T-helper 17 cell (primary cell): Measurements from ENCODE around the gene CATSPERE. TPM values are rescaled to one million over a fixed set of nuclear protein-coding genes. Genes with fewer than 3 reads are reported as not detected.

Experiments
- ATAC-seq: fragments of 150-1000 bp; cut with Tn5 transposase; 2 replicates; pipeline ENCODE4 v1.10.0; 2021; ENCODE audit warnings: mild to moderate bottlenecking, moderate library complexity
- DNase-seq, 3 donors: peaks; one replicate each; pipeline versions ENCODE4 v3.0.0 to v3.0.0-alpha.2; 2020 to 2021
- H3K9me3 ChIP-seq: one replicate; pipeline ENCODE4 v1.7.0; 2013; ENCODE audit warnings: low read length, mild to moderate bottlenecking; ENCODE audit not compliant: control insufficient read depth, poor library complexity, severe bottlenecking
- H3K27ac Mint-ChIP-seq: one replicate; pipeline ENCODE4 v1.8.0; 2022; ENCODE audit warnings: mild to moderate bottlenecking, moderate library complexity, mixed read lengths
- H3K27me3 Mint-ChIP-seq: one replicate; pipeline ENCODE4 v1.8.0; 2022; ENCODE audit warnings: mixed read lengths
- H3K36me3 Mint-ChIP-seq: one replicate; pipeline ENCODE4 v1.8.0; 2022; ENCODE audit warnings: low read depth, mixed read lengths
- H3K4me1 Mint-ChIP-seq: one replicate; pipeline ENCODE4 v1.8.0; 2022; ENCODE audit warnings: mild to moderate bottlenecking, mixed read lengths
- H3K4me3 Mint-ChIP-seq: one replicate; pipeline ENCODE4 v1.8.0; 2022; ENCODE audit warnings: mild to moderate bottlenecking, moderate library complexity, mixed read lengths
- total RNA-seq, 4 donors: library from RNA in 2 of 4; stranded (reverse) in 2 of 4; gene quantifications; one replicate each; pipeline ENCODE4 v1.2.3 and lab custom pipeline; 2022 to 2026

The CATSPERE gene
- total RNA-seq, 2 donors from 2014 or later: 0.18 to 0.47 TPM

DNA sequence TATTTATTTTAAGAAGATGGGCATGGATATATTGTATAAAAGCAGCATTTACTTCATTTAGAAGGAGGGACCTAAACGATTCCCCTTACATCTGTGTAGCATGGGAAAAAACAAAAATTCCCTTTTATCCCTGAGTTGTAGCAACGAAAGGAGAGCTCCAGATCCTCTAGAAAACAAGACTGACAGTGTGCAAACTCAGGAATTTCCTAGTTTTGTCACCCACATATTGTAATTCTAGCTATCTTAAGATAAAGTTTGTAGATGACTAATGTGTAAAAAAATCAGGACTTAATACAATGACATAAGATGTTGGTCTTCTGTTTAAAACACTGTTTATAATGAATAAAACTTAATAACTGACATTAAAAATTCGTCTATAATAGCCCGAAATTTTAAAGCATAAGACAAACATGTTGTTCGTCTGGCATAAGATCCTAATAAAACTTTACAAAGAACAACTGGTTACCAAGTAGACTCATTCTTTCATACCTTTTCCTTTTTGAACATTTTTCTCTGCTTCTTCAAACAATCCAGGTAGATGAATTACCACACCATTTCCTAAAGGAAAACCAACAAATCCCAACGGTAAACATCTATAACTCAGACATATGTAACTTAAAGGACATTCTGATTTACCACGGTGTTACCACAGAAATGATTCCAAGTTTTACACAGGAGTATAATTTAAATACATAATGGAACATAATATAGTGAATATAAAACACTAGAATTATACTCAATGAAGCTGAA is 24.6 kb upstream of the CATSPERE start:
- no peak overlapping the region for H3K4me3 Mint-ChIP-seq
- H3K27ac Mint-ChIP-seq: no peak overlapping the region
- peaks cover 3% of the 10 kb centered on the region for H3K36me3 Mint-ChIP-seq
- no peak for ATAC-seq
- H3K9me3 ChIP-seq: no peaks in the 10 kb centered on the region
- no peak for DNase-seq
- peaks cover 22% of the 10 kb centered on the region for H3K4me1 Mint-ChIP-seq
- no peaks in the 10 kb centered on the region for H3K27me3 Mint-ChIP-seq

DNA sequence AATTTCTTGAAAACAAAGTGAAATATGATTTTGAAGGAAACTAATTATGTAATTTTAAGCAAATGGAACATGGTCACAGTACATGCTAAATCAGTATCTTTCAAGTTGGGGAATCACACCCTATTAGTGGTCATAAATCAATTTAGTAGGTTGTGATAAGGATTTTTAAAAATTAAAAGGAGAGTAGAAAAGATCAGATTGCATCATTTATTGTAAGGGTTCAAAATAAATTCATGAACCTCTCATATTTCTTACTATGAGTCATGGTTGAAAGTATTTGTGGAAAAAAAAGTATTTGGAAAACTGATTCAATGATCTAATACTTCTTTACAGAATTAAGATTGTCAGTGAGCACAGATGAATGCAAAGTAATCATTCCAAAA is 24.0 kb upstream of the CATSPERE start:
- Mint-ChIP-seq H3K27ac (no peak overlapping the region), H3K27me3 (no peaks in the 10 kb centered on the region), H3K4me3 (no peak overlapping the region), H3K4me1 (peaks cover 24% of the 10 kb centered on the region), H3K36me3 (peaks cover 3% of the 10 kb centered on the region)
- DNase-seq: no peak
- H3K9me3 ChIP-seq: no peaks in the 10 kb centered on the region
- no peak for ATAC-seq

DNA sequence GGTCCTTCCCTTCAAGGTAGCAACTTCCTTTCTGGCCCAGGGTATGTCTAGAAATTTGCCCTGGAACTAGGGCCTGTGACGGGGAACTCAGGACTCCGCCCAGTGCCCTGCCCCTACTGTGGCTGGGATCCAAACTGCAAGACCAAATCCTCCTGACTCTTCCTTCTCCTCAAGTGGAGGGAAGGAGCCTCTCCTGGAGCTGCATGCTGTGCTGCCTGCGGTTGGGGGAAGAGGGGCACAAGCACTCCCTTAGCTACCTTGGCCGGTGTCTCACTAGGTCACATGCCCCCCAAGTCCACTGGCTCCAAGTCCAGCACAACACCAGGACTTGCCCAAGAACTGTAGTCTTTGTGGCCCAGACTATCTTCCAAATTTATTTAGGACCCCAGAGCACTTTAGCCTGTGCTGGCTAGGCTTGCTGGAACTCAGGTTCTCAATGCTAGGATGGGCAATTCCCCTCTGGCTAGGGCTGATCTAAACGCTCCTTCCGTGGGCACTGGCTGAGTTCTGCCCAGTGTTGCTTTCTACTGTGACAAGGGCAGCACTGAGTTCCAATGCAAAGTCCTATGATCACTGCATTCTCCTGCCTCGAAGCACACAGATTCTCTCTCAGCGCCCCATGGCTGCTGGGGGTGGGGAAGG is 21.6 kb upstream of the CATSPERE start:
- Mint-ChIP-seq H3K4me1 (peaks cover 20% of the 10 kb centered on the region), H3K27ac (no peak overlapping the region), H3K27me3 (no peaks in the 10 kb centered on the region), H3K36me3 (peaks cover 3% of the 10 kb centered on the region), H3K4me3 (peak overlapping the region; percentile 63)
- no peaks in the 10 kb centered on the region for H3K9me3 ChIP-seq
- no peak for DNase-seq
- no peak for ATAC-seq

DNA sequence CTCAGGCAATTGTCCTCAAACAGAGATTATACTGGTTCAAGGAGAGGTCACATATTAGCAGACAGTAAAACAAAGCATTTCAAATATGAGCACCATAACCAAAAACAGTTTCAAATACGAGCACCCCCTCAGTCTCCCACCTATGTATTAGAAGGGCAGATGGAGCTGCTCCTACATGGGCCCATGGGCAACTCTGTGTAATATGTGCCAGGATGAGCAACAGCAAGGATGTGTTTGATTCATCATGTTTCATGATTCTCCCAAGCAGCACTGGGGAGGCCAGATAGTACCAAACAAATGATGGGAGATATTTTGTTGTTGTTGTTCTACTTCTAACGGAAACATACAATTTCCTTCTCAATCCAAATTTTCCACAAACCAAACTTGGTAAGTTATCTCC is 18.2 kb upstream of the CATSPERE start:
- ATAC-seq: no peak
- H3K36me3 Mint-ChIP-seq: no peaks in the 10 kb centered on the region
- H3K27ac Mint-ChIP-seq: no peak overlapping the region
- no peaks in the 10 kb centered on the region for H3K9me3 ChIP-seq
- no peak overlapping the region for H3K4me3 Mint-ChIP-seq
- no peak for DNase-seq
- H3K27me3 Mint-ChIP-seq: no peaks in the 10 kb centered on the region
- peaks cover 39% of the 10 kb centered on the region for H3K4me1 Mint-ChIP-seq

DNA sequence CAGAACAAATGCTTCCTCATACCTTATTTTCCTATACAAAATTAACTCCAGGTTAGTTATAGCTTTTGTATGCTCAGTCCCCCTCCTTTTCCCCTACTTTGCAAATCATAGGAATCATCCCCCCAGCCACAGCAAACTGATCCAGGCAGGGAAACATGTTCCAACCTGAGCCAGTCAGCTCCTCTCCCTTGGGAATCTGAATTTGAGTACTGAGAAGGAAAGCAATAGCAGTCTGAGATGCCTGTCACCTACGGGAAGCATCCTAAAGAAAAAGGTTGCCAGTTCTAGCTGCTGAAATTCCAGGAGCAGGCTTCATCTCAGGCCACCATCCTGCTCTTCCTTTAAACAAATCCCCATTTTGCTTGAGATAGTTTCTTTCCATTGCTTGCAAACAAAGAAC is 16.2 kb upstream of the CATSPERE start:
- peaks cover 40% of the 10 kb centered on the region for H3K4me1 Mint-ChIP-seq
- no peaks in the 10 kb centered on the region for H3K27me3 Mint-ChIP-seq
- ATAC-seq (no peak), DNase-seq (no peak)
- H3K9me3 ChIP-seq: no peaks in the 10 kb centered on the region
- peak overlapping the region; percentile 86 for H3K27ac Mint-ChIP-seq
- H3K36me3 Mint-ChIP-seq: no peaks in the 10 kb centered on the region
- H3K4me3 Mint-ChIP-seq: no peak overlapping the region

DNA sequence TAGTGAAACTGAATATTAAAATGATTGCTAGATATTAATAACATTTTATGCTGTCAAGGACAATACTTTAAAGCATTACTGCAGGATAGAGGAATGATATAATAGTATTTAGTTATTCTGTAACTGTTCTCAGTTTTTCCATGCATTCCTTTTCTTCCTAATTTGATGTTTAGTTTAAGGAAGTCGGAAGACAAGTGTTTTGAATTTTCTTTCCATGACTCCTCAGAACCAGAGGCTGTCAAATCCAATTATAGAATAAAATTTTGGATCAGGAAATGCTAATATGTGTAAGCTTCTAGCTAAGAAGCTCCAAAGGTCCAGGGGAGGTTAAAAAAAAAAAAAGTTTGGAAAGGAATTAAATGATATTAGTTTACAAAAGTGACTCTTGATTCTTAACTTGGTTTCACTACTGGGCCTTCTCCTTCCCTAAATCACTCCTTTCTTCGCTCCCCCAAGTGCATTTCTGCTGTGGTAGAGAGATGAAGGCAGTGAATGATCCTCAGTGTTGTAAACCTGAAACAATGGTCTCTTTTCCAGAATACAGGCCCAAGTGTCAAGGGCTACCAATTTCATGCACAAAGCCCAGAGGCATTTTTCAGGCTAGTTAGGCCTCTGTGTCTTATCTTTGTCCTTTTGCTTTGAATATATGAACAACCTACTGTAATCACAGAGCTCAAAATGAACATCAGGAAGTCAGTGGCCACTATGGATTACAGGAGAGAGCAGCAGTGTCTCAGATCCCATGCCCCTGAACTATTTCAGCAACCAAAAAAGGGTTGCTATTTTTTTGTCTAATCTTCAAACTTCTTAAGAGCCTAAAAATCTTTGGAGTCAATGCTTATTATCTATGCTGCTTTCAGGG is 15.5 kb upstream of the CATSPERE start:
- H3K9me3 ChIP-seq: no peaks in the 10 kb centered on the region
- ATAC-seq (no peak), DNase-seq (no peak)
- Mint-ChIP-seq H3K36me3 (no peaks in the 10 kb centered on the region), H3K27me3 (no peaks in the 10 kb centered on the region), H3K4me3 (no peak overlapping the region), H3K4me1 (peaks cover 43% of the 10 kb centered on the region), H3K27ac (peak overlapping the region; percentile 86)

DNA sequence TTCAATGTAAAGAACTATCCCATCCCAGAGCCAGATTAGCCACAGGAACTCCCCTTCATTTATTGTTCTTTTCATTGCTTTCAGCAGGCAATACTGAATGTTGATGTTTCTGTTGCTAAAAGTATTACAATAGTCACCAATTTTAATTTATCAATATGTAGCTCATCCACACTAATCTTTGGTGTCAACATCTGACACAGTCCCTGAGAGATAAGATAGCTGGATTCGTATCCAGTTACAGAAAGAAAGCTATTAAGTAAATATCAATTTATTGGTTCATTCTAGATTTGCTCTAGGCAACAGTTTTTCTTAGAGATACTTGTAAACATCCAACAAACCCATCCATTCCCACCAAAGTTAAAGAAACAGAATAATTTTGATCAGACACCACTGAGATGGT is 14.0 kb upstream of the CATSPERE start:
- ATAC-seq (no peak), DNase-seq (no peak)
- peaks cover 46% of the 10 kb centered on the region for H3K4me1 Mint-ChIP-seq
- H3K9me3 ChIP-seq: no peaks in the 10 kb centered on the region
- no peaks in the 10 kb centered on the region for H3K27me3 Mint-ChIP-seq
- peak overlapping the region; percentile 86 for H3K27ac Mint-ChIP-seq
- no peak overlapping the region for H3K4me3 Mint-ChIP-seq
- no peaks in the 10 kb centered on the region for H3K36me3 Mint-ChIP-seq

DNA sequence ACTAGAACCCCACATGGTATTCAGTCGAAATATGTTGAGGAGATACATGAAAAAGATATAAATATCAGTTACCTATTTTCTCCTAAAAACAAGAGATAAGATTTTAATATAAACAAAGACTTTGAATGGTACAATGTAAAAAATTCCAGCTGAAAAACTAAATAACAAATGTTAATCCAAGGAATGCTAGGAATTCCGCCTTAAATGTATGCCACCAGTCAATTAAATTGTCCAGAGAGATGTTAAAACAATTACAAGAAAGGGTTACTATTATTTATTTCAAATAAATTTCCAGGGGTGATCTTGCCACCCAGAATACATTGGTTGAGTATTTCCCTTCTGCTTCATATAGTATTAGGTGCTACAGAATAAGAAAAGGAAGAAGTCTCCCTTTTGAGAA is 13.5 kb upstream of the CATSPERE start:
- Mint-ChIP-seq H3K27me3 (no peaks in the 10 kb centered on the region), H3K36me3 (no peaks in the 10 kb centered on the region), H3K4me3 (no peak overlapping the region), H3K4me1 (peaks cover 48% of the 10 kb centered on the region), H3K27ac (peak overlapping the region; percentile 86)
- ATAC-seq: no peak
- no peak for DNase-seq
- no peaks in the 10 kb centered on the region for H3K9me3 ChIP-seq

DNA sequence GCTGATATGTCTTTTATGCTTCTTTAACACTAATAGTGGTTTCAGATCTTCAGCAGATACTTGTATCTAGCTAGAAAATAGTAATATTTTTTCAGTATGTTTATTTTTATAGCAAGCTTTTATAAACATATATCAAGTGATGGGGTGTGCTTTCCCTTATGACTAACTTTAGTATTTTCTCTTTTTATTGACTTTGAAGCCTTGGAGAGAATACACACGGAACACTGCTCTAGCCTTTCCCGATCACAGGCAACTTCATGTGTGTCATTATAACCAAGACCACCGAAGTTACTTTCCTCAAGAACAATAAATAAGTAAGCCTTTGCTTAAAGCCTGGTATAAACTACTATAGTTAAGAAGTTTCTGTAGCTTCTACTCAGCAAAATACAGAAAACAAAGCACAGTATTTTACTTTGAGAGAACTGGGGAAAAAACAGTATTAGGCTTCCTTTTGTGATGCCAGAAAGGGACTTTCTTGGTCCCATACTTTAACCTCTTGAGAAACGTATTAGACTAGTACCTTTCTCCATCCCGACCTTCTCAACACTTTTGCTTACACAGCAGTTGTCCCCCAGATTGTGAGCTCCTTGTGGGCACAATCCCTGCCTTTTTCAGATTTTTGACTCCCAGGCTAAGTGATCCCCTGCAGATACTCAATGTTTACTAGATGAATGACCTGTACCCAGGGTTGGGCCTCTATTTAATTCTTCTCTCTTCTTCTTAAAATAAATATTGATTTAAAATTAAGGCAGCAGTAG is 12.6 kb upstream of the CATSPERE start:
- H3K27ac Mint-ChIP-seq: no peak overlapping the region
- ATAC-seq (no peak), DNase-seq (no peak)
- H3K4me1 Mint-ChIP-seq: peaks cover 48% of the 10 kb centered on the region
- no peaks in the 10 kb centered on the region for H3K9me3 ChIP-seq
- H3K4me3 Mint-ChIP-seq: peak overlapping the region; percentile 31
- H3K27me3 Mint-ChIP-seq: no peaks in the 10 kb centered on the region
- no peaks in the 10 kb centered on the region for H3K36me3 Mint-ChIP-seq

DNA sequence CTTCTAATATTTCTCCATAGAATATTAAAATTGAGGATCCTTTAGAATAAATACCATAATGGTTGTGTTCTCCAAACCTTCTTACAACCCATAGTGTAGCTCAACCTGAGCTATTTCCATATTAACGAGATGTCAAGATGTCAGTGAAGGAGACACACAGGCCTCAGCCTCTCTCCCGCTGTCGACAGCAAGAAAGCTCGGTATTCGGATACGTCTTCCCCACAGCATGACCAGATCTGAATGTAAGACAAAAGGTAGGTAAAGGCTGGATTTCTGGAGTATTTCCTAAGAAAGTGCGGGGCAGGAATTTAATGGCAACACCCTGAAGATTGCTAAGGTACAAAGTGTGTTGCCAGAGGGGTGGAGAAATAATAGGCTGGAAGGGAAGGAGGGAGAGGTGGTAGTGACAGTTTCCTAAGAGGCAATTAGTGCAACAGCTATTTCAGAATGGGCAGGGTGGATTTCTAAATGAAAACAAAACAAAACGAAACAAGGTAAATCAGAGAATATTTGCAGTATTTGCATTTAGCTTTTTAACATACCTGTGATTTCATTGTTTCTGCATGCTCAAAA is 11.1 kb upstream of the CATSPERE start:
- peaks cover 45% of the 10 kb centered on the region for H3K4me1 Mint-ChIP-seq
- ATAC-seq (no peak), DNase-seq (no peak)
- H3K4me3 Mint-ChIP-seq: peak overlapping the region; percentile 95
- H3K9me3 ChIP-seq: no peaks in the 10 kb centered on the region
- H3K27me3 Mint-ChIP-seq: no peaks in the 10 kb centered on the region
- peak overlapping the region; percentile 94 for H3K27ac Mint-ChIP-seq
- H3K36me3 Mint-ChIP-seq: peaks cover 3% of the 10 kb centered on the region

DNA sequence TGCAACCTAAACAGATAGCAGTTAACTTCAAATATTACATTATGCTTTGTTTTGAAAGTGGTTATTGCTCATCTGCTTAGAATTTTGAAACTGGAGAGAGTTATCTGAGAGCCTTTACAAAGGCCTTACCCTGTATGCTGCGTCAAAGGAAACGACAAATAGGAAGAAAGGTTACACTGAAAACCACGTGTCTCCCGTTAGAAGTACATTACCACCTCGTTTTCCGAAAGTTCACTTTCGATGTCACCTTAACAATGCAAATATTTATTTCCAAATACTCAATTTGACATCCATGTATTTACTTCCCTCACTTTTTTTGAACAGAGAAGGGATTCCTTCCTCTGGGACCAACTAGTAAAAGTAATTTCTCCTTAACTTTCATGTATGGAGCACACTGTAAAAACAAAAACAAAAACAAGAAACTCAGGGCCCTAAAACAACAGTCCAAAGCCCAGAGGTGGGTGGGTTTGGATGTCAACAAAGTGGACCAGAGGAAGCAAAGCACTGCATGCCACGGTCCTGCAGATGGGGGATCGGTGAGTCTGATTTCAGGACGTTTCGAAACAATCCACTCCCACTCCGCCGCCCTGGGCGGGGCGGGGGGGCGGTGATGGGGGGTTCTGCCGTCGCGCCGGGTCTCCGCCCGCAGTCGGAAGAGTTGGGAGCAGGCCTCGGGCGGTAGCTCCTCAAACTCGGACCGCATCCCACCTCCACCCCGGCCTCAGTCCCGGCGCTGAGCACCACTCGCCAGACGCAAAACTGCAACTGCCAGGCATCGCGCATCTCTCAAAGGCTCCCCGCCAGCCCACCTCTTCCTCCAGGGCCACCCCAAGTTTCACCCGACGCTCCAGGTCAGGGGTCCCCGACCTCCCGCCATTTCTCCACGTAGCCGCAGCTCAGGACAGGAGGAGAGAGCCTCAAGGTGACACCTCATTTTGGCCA is 10.2 kb upstream of the CATSPERE start:
- Mint-ChIP-seq H3K27me3 (no peaks in the 10 kb centered on the region), H3K36me3 (peaks cover 3% of the 10 kb centered on the region), H3K27ac (peak overlapping the region; percentile 94), H3K4me3 (peak overlapping the region; percentile 95), H3K4me1 (peaks cover 36% of the 10 kb centered on the region)
- peak; percentile 18 for ATAC-seq
- no peaks in the 10 kb centered on the region for H3K9me3 ChIP-seq
- DNase-seq: peak; percentile 33 to 52 (median 49)

DNA sequence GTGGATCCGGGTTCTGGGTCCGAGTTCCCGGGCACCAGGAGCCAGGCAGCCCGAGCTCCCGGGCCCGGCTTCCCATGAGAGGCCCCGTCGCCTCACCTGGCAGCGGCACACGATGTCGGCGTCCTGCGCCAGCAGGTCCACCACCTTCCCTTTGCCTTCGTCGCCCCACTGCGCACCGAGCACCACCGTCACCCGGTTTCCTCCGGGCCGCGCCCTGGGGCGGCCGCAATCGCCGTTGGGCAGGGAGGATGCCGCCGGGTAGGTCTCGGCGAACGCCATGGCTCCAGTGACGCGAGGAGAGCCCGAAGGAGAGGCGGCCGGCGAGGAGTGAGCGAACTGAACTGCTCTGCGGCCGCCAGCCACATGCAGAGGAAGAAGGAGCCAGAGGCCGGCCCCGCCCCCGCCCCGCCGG is 9.5 kb upstream of the CATSPERE start, which contains the start of gene ADSS2:
Gene ADSS2 (minus strand): TSS at position 371 of the 412 bp plus-strand sequence. CDS start 92 bp downstream, at position 279.
- H3K9me3 ChIP-seq: no peaks in the 10 kb centered on the region
- Mint-ChIP-seq H3K27me3 (no peaks in the 10 kb centered on the region), H3K4me1 (peaks cover 32% of the 10 kb centered on the region), H3K4me3 (peak within 1 kb of the TSS; percentile 95), H3K27ac (peak within 1 kb of the TSS; percentile 94), H3K36me3 (peaks cover 3% of the 10 kb centered on the region)
- ATAC-seq (no peak), DNase-seq (no peak)
